A673 (cell line): ENCODE measurements around the gene DOK3.

Experiments used
- CTCF ChIP-seq: fragments of 300-800, 200-600 bp; sonication (generic); conservative IDR thresholded peaks from 2 replicates; pipeline ENCODE4 v1.5.1; 2017; ENCODE audit warnings: low read depth, mild to moderate bottlenecking, antibody characterized with exemption, low read length, moderate library complexity, mixed read lengths
- EZH2 ChIP-seq: fragments of 200-600 bp; sonication (generic); IDR thresholded peaks from 2 replicates; pipeline ENCODE4 v1.6.1; 2017; ENCODE audit warnings: borderline replicate concordance, low read depth, mild to moderate bottlenecking, mixed read lengths, antibody characterized with exemption, low read length; ENCODE audit not compliant: poor library complexity, severe bottlenecking

GRCh38 chr5:177526191-177526590, 16.6 kb upstream of the DOK3 start:
- TF ChIP-seq CTCF (no peak), EZH2 (no peak)
